HG03460 (cell line): Measurements from ENCODE around the gene BMP2K.
"Not testable (repeated sequence)": the region's sequence is repeated elsewhere in the genome, so short reads cannot be mapped to it uniquely, and the experiment has no call there.

Experiments
- ATAC-seq: cut with Tn5 transposase; IDR thresholded peaks from one replicate; pipeline ENCODE4 v1.9.1; 2021; ENCODE audit not compliant: unreplicated experiment

Gene BMP2K

DNA sequence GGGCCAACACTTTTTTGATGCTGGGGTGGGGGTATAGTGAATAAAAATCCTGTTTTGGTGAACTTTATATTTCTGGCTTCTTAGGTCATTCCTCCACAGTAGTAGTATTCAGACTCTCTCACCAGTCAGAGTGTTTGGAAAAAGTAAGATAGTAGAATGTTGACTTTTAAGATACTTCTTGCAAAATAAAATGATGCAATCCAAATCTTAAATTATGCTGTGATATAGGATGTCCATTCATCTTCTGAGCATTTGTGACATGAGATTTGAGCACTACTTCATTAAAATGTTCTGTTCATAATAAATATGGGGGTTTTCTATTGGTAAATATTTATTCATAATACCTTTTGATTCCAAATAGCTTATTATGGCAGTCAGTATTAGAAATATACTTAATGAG, 70.1 kb downstream of the BMP2K start:
- ATAC-seq: no peak

DNA sequence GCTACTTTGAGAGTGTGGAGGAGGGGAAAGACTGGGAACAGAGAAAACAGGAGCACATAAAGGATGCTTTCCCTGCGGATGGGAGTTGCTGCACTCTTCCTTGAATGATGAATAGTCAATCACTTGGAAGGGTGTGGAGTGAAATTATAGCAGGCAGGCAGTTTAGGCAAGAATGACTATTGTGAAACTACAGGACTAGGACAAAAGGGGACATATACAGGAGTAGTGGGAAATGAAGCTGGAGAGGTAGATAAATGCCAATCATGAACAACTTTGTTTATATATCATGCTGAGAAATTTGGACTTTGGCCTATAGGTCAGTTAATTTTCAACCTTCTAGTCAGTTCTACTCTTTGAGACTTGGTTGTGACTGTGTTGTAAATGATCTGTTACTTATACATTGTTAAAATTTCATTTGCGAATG, 86.2 kb downstream of the BMP2K start:
- no peak for ATAC-seq

DNA sequence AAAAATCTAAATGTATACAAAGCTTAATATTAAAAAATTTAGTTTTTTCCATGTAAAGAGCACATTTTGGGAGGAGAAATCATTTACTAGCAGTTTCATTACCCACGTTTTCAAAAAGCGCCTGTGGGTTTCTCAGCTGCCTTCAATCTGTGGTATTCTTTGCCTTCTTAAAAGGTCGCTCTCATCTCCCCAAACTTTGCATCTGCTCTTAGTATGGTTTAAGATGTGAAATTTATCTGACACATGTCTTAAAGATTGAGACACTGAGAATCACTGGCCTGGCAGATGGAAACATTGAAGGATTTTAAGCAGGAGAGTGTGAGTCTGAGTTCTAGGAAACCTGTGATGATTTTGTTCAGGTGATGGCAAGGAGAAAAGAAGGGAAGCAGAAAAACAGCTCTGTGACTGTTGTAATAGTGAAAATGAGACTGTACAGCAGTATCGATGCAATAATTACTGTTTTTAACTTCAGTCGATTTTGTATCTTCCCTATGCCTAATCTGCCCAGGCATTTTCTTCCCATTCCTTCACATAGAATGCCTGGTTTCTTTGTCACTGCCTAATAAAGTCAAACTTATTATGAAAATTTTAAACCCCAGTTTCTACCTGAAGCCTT, 87.2 kb downstream of the BMP2K start:
- ATAC-seq: peak; percentile 52

DNA sequence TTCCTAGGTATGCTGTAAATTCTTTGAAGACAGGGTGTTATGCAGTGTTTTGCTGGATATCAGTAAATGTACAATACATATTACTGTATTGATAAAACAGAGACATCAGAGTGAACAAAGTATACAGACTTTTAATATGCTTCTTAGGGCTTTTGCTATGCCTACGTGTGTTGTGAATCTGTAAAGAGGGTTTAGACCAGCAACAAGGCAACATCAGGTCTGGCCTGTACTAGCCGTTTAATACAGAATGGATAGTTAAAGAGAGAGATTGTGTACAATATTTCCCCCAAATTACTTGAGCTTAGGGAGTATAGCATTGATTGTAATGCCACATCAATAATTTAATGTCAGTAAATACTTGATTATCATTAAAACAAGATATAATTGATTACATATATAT, 87.8 kb downstream of the BMP2K start:
- ATAC-seq: no peak

DNA sequence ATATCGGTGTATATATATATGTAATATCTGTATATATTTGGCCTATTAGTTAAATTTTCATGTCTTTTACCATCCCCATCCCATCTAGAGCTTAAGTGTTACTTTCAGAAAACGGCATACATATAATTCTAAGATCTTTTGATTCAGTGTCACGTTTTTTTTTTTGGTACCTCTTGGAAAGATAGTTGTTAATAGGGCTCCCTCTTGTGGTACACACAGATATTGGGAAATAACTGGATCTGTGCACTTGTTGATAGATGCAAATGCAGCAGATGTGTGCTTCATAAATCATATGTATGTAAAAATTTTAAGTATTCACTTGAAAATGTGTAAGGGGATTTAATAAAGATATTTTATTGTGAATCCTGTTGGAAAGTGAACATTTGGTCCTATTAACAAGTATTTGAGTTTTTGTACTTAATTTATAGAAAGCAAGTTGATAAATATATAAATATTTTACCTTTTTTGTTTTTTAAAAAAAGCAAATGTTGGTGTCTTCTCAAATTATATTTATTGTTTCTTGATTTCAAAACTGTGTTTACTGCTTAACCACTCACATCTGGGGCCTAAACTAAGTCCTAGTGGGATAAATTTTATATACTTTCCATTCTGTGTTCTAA, 88.4 kb downstream of the BMP2K start:
- ATAC-seq: no peak

DNA sequence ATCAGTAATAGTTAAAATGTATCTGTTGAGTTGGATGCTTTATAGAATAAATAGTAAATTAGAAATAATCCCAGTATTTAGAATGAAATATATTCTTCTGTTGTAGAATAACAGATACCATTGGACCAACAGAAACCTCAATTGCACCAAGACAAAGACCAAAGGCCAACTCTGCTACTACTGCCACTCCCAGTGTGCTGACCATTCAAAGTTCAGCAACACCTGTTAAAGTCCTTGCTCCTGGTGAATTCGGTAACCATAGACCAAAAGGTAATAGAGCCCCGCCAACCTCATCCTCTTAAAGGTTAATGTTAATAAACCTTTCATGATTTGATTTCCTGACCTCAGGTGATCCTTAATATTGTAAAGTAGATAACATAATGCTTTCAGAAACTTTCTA, 89.3 kb downstream of the BMP2K start:
- no peak for ATAC-seq

DNA sequence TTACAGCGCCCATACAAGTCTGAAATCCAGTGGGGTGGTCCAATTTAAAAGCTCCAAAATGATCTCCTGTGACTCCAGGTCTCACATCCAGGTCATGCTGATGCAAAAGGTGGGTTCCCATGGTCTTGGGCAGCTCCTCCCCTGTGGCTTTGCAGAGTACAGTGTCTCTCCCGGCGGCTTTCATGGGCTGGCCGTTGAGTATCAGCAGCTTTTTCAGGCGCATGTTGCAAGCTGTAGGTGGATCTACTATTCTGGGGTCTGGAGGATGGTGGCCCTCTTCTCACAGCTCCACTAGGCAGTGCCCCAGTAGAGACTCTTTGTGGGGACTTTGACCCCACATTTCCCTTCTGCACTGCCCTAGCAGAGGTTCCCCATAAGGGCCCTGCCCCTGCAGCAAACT, 92.6 kb downstream of the BMP2K start:
- not testable (repeated sequence) for ATAC-seq

DNA sequence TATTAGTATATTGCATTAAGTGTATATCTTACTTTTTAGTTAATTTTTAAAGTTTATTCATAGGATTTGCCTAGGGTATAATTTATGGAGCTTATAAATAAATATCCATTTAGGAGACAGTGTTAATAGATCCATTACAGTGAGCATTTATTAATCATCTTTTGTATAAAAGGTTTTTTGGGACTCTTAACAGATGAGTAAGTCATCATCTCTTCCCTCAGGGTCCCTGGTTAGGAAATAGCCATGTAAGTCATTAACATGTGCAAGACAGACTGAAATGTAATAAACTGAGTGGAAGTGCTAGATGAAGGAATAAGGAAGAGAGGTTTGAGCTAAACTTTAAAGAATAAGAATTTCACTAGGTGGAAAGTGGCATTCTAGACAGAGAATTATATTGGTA, 93.9 kb downstream of the BMP2K start:
- no peak for ATAC-seq

DNA sequence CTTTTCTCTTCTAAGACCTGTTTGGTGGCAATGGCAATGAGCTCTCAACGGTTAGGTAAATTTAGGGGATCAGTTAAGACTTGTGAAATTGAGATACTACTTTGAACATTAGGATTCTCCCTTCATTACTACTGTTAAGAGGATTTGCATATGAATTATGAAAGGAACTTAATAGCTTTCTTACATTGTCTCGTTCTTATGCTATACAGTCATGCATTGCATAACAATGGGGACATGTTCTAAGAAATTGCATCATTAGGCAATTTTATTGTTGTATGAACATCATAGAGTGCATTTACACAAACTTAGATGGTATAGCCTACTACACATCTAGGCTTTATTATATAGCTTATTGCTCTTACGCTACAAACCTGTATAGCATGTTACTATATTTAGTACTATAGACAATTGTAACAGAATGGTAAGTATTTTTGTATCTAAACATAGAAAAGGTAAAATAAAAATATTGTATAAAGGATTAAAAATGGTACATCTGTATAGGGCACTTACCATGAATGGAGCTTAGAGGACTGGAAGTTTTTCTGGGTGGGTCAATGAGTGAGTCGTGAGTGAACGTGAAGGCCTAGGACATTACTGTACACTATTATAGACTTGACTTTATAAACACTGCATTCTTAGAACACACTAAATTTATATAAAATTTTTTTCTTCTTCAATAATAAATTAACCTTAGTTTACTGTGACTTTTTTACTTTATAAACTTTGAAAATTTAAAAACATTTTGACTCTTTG, 100.6 kb downstream of the BMP2K start:
- no peak for ATAC-seq

DNA sequence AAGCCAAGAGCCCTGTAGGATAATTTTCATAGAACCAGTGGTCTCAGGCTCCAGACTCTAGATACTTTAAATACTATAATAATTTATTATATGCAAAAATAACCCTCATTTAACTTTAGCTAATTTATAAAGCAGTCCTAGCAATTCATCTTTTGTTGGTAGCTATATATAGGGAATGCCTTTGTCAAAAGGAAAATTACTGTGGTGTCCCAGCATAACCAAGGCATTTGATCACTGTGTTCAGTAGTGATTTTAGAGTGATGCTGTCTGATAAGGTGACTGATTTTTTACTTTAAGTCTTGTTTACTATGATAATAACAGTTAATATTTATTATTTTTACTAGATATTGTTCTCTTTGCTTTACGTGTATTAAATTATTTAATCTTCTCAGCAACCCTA, 101.9 kb downstream of the BMP2K start:
- ATAC-seq: no peak

DNA sequence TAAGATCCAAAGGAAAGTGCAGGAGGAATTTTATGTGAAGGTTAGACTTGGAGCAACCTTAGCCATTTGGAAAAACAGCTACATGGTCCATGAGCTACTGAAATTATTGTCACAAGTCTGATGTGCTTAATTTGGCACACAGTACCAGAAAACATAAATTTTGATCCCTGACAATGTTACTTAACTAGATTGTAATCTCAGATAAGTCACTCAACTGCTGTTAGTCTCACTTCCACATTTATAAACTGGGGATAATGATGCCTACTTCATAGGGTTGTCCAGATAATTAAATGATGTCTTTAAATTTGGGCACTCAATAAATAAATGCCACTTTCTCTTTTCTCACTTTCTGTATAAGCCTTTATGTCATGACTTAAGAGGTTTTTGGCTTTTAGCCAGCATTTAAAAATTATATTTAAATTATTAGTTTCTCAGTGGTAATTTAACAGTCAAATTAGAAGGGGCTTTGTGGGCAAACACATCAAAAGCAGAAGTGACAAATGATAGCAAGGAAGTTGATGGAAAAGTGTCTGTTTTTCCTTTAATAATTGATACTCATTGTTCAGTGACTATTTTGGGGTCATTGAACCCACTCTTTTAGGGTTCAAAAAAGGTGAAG, 104.8 kb downstream of the BMP2K start:
- no peak for ATAC-seq

DNA sequence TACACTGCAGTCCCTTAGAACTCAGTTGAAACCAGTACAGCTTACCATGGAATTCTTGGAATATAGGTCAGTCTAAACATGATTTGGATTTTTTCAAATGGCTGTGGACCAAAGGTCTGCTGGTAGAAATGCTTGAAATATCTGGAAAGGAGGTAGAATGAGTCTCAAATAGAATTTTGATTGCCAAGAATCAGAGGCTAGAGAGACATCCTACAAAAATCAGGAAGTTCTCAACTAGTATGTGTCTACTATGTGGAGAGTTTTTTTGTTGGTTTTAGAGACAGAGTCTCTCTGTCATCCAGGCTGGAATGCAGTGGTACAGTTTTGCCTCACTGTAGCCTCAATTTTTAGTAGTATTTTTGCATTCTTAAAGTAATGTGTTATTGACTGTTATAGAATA, 109.4 kb downstream of the BMP2K start:
- no peak for ATAC-seq

DNA sequence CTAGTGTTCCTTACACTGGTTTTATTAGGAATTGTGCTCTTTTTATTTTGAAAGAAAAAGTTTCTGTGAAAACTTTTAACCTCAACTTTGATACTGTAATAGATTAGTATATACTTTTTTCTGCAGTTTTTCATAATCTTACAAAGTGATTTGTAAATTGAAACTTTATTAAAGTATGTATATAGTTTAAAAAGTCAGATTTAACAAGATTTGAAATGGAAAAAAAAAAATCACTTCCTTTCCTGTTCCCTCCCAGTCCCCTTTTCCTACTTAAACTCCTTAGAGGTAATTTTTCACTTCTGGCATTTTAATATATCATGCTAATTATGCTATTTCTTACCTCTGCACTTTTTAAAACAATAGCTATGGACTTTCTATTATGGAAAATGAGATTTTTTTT, 113.8 kb downstream of the BMP2K start:
- ATAC-seq: no peak

DNA sequence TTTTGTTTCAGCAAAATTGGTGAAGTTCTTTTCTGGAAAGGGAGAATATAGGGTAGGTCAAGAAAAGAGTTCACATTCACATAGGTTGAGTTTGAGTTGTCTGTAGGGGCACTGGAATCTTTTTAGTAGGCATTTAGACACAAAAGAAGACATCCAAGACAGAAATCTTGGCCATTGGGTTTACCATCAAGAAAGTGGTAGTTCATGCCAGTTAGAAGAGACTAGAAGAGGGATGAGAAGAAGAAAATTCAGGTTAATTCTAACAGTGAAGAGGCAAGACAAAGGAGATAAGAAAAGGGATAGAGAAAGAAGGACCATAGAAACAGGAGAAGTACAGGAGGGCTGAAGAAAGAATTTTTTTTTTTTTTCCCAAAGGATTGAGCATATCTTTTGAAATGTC, 123.2 kb downstream of the BMP2K start:
- ATAC-seq: no peak

DNA sequence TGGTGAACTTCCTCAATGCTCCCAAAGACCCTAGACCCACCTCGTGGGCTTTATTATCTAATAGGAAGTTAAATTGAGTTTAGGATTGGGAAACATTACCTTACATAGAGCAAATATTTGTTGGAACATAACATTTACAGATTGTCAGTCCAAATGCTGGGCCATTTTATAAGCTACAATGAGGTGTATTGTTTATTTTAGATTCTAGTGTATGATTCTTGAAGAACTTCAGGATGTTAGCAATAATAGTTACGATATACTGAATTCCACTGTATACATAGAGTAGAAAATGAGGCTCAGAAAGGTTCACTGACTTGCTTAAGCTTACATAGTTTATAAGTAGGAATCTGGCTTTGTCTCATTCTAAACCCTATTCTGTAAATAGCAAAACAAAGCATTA, 125.7 kb downstream of the BMP2K start:
- ATAC-seq: no peak

DNA sequence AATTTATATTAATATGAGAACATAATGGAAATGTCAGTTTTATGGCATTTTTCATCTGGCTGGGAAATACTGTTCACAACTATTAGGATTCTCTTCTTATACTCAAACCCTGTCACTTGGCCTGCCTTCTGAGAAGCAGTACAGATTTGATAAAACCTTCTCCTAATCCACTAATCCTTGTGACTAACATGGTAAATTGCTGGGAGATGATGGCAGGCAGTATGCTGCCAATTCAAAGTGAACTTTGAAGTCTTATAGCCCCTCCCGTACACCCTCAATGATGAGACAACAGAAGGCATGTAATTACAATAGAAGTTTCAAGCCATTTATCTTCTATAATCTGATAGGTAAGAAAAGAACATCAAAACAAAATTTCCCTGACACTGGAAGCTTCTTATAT, 126.1 kb downstream of the BMP2K start:
- no peak for ATAC-seq

DNA sequence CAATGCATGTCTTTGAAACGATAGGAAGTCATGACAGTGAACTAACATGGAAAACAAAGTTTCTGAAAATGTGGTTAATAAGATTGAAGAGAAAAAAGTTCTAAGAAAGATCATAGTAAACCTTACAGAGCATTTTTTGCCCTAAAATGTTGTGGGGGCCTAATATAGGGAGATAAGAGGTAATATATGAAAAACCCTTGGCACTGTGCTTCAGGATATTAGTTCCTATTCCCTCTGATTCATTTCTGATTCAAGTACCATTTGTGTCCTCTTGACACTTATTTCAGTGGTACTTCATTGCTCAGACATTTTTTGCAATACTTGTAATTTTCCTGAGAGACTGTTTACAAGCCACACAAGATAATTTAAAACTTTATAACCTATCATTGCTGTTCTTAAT, 128.0 kb downstream of the BMP2K start:
- no peak for ATAC-seq

DNA sequence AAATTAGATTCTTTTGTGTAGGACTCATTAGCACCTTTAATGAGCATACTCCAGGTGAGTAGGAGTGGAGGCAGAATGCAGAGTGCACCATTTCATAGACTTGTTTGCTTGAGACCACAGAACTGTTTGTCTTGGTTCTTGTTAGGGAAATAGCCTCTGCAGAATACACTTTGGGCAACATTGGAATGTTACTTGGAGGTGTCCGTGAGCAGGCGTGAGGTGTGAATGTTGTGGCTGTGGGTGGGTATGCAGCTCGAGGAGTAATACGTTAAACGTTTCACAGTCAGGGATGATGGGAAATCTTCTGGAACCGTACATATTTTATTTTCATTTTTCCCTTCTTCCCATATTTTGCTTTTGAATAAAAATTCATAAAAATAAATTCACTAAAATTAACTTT, 131.5 kb downstream of the BMP2K start:
- ATAC-seq: no peak

DNA sequence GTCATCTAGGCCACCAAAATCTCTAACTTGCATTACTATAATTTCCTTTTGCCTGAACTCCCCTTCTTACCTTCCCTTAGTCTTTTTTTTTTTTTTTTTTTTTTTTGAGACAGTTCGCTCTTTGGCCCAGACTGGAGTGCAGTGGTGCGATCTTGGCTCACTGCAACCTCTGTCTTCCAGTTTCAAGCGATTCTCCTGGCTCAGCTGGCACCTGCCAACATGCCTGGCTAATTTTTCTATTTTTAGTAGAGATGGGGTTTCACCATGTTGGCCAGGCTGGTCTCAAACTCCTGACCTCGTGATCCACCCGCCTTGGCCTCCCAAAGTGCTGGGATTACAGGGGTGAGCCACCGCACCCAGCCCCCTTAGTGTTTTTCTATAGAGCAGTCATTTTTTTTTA, 132.8 kb downstream of the BMP2K start:
- ATAC-seq: not testable (repeated sequence)

DNA sequence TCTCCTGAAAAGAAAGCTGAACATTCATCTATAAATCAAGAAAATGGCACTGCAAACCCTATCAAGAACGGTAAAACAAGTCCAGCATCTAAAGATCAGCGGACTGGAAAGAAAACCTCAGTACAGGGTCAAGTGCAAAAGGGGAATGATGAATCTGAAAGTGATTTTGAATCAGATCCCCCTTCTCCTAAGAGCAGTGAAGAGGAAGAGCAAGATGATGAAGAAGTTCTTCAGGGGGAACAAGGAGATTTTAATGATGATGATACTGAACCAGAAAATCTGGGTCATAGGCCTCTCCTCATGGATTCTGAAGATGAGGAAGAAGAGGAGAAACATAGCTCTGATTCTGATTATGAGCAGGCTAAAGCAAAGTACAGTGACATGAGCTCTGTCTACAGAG, 134.5 kb downstream of the BMP2K start:
- no peak for ATAC-seq

DNA sequence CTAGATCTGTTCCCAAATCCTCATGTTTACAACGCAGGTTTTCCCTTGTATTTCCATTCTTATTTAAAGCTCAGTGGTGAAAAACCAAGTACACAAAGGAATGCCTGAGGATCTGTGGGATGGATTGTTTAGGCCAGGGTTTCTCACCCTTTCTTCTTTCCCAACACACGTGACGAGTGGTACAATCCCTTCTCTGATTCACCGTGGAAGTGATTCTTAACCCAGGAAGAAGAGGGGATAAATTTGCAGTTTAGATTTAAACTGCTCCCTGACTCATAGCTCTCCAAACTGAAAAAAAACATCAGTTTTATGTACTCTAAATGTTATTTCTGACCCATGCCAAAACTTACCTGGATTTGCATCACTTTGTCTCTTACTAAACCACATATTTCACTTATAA, 146.1 kb downstream of the BMP2K start:
- no peak for ATAC-seq
